Measurements from ENCODE around the gene KCNJ13.

- TF ChIP-seq POLR2A (IDR thresholded peaks at IDR 0.05): no peak
- TF ChIP-seq, protein P1, sequence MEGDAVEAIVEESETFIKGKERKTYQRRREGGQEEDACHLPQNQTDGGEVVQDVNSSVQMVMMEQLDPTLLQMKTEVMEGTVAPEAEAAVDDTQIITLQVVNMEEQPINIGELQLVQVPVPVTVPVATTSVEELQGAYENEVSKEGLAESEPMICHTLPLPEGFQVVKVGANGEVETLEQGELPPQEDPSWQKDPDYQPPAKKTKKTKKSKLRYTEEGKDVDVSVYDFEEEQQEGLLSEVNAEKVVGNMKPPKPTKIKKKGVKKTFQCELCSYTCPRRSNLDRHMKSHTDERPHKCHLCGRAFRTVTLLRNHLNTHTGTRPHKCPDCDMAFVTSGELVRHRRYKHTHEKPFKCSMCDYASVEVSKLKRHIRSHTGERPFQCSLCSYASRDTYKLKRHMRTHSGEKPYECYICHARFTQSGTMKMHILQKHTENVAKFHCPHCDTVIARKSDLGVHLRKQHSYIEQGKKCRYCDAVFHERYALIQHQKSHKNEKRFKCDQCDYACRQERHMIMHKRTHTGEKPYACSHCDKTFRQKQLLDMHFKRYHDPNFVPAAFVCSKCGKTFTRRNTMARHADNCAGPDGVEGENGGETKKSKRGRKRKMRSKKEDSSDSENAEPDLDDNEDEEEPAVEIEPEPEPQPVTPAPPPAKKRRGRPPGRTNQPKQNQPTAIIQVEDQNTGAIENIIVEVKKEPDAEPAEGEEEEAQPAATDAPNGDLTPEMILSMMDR (IDR thresholded peaks at IDR 0.05): no peak
Observed at GRCh38 chr2:232794981-232795380, 18.6 kb upstream of the KCNJ13 start.

All from body of pancreas (tissue), 4 donors.